ENCODE data around the gene UNC5B.

Gene UNC5B

GRCh38 chr10:71291528-71291900, 79.1 kb downstream of the UNC5B start:
- no peak for TF ChIP-seq CTCF (IDR thresholded peaks at IDR 0.05; ENCODE audit: low read length)
- H3K36me3 ChIP-seq (replicated peaks; ENCODE audit: insufficient read depth, low read length), result no peaks in the 10 kb centered on the region
- H3K9ac ChIP-seq (ENCODE audit: low read length), result no peak overlapping the region
- H4K20me1 ChIP-seq (ENCODE audit: insufficient read depth, low read length), result no peaks in the 10 kb centered on the region
- DNase-seq, result no peak
- H3K9me2 ChIP-seq (replicated peaks; ENCODE audit: insufficient read depth, low read length), result no peaks in the 10 kb centered on the region
- H3K4me1 ChIP-seq (ENCODE audit: low read length), result no peaks in the 10 kb centered on the region
- H3K27me3 ChIP-seq (replicated peaks; ENCODE audit: insufficient read depth, low read length), result peaks cover 99% of the 10 kb centered on the region
- no peak overlapping the region for H3K27ac ChIP-seq (ENCODE audit: low read length)
- no peak overlapping the region for H2AFZ ChIP-seq (ENCODE audit: low read length)
- H3K9me3 ChIP-seq (replicated peaks; ENCODE audit: insufficient read depth, low read length), result no peaks in the 10 kb centered on the region
- no peak overlapping the region for H3K4me3 ChIP-seq (ENCODE audit: low read length)
- H3K4me2 ChIP-seq (ENCODE audit: low read depth, low read length), result no peak overlapping the region
- no peaks in the 10 kb centered on the region for H3K79me2 ChIP-seq (ENCODE audit: low read length)
- H3F3A ChIP-seq (ENCODE audit: insufficient read depth, low read length), result no peaks in the 10 kb centered on the region

GRCh38 chr10:71292624-71293445, 80.5 kb downstream of the UNC5B start:
- Histone ChIP-seq H3K4me3 (ENCODE audit: low read length) (no peak overlapping the region), H3K27ac (ENCODE audit: low read length) (no peak overlapping the region), H3K79me2 (ENCODE audit: low read length) (no peaks in the 10 kb centered on the region), H3K9me2 (replicated peaks; ENCODE audit: insufficient read depth, low read length) (no peaks in the 10 kb centered on the region), H4K20me1 (ENCODE audit: insufficient read depth, low read length) (no peaks in the 10 kb centered on the region), H3K4me2 (ENCODE audit: low read depth, low read length) (no peak overlapping the region), H3K27me3 (replicated peaks; ENCODE audit: insufficient read depth, low read length) (peaks cover 97% of the 10 kb centered on the region), H3F3A (ENCODE audit: insufficient read depth, low read length) (no peaks in the 10 kb centered on the region), H3K4me1 (ENCODE audit: low read length) (no peaks in the 10 kb centered on the region), H3K36me3 (replicated peaks; ENCODE audit: insufficient read depth, low read length) (no peaks in the 10 kb centered on the region), H2AFZ (ENCODE audit: low read length) (no peak overlapping the region), H3K9ac (ENCODE audit: low read length) (no peak overlapping the region), H3K9me3 (replicated peaks; ENCODE audit: insufficient read depth, low read length) (no peaks in the 10 kb centered on the region)
- TF ChIP-seq EZH2phosphoT487 (IDR thresholded peaks at IDR 0.05; ENCODE audit: low read length), result no peak
- no peak for TF ChIP-seq CTCF (IDR thresholded peaks at IDR 0.05; ENCODE audit: low read length)
- TF ChIP-seq EZH2 (optimal IDR thresholded peaks at IDR 0.05; ENCODE audit: low read depth, low read length), result no peak
- DNase-seq, result no peak

GRCh38 chr10:71293446-71294084, 81.2 kb downstream of the UNC5B start:
- Histone ChIP-seq H3K27me3 (replicated peaks; ENCODE audit: insufficient read depth, low read length) (peaks cover 97% of the 10 kb centered on the region), H3K9me3 (replicated peaks; ENCODE audit: insufficient read depth, low read length) (no peaks in the 10 kb centered on the region), H3K36me3 (replicated peaks; ENCODE audit: insufficient read depth, low read length) (no peaks in the 10 kb centered on the region), H3K4me3 (ENCODE audit: low read length) (no peak overlapping the region), H3K4me2 (ENCODE audit: low read depth, low read length) (no peak overlapping the region), H3K4me1 (ENCODE audit: low read length) (no peaks in the 10 kb centered on the region), H3K9me2 (replicated peaks; ENCODE audit: insufficient read depth, low read length) (no peaks in the 10 kb centered on the region), H3K79me2 (ENCODE audit: low read length) (no peaks in the 10 kb centered on the region), H3F3A (ENCODE audit: insufficient read depth, low read length) (no peaks in the 10 kb centered on the region), H4K20me1 (ENCODE audit: insufficient read depth, low read length) (no peaks in the 10 kb centered on the region), H3K9ac (ENCODE audit: low read length) (no peak overlapping the region), H3K27ac (ENCODE audit: low read length) (no peak overlapping the region), H2AFZ (ENCODE audit: low read length) (no peak overlapping the region)
- no peak for DNase-seq
- TF ChIP-seq CTCF (IDR thresholded peaks at IDR 0.05; ENCODE audit: low read length) (no peak), EZH2phosphoT487 (IDR thresholded peaks at IDR 0.05; ENCODE audit: low read length) (no peak), EZH2 (optimal IDR thresholded peaks at IDR 0.05; ENCODE audit: low read depth, low read length) (no peak)
